ENCODE data around the gene PICK1. TPM values are rescaled to one million over a fixed set of nuclear protein-coding genes. Genes with fewer than 3 reads are reported as not detected.

The PICK1 gene
- total and polyA plus RNA-seq, 2 of the 8 experiments (the other 6 are each of a cell fraction or from before 2014, with no cell fraction given) = 20.4 to 22.9 TPM

DNA sequence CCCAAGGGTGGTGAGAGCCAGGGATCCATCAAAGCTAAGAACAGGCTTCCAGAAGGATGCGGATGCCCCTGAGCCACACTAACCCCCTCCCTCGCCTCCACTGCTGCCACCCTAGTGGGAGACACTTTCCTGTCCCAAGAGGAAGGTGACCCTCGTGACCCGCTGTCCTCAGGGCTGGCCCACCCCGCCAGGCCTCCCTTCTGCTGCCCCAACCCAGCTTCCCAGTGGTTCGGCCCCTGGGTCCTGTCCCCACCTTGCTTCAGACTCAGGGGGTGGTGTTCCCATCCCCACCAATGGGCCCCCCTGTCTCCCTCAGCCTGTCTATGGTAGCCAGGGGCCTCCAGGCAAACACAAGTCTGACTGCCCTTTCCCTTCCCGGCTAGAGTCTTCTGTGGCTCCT is 6.5 kb upstream of the PICK1 start:
- 92% methylated on average over 7 of the region's 7 CpGs; no CpG with 5 or more reads in 1 of the 2 experiments for WGBS, 2 experiments (ENCODE audit: extremely low coverage in 1 of 2, insufficient coverage in 1 of 2, insufficient read length in 1 of 2, insufficient replicate concordance in 2 of 2, low coverage in 1 of 2, low lambda C conversion rate in 2 of 2, missing lambda C conversion rate in 1 of 2)
- no peak overlapping the region for H4K5ac ChIP-seq (ENCODE audit: insufficient read length, low read depth, low read length)
- no peak overlapping the region for H3K56ac ChIP-seq (replicated peaks; ENCODE audit: insufficient read length, low read depth, low read length)
- H3K4me3 ChIP-seq (ENCODE audit: extremely low read depth in 1 of 4, insufficient read depth in 2 of 4, low read depth in 3 of 4, low read length in 4 of 4) = no peak overlapping the region
- no peak overlapping the region for H3K4me2 ChIP-seq (ENCODE audit: insufficient read depth in 1 of 2, low read depth in 2 of 2, low read length in 2 of 2)
- H4K8ac ChIP-seq (ENCODE audit: extremely low read depth, insufficient read depth, low read length) = peak overlapping the region; percentile 71; the same call in 1 of the 2 replicates
- no peak overlapping the region for H2AK5ac ChIP-seq (ENCODE audit: low read depth, low read length)
- no peak overlapping the region for H2BK120ac ChIP-seq (replicated peaks; ENCODE audit: low read depth, low read length)
- H3K27ac ChIP-seq (ENCODE audit: low read depth, low read length) = no peak overlapping the region
- no peaks in the 10 kb centered on the region for H3K9me3 ChIP-seq (ENCODE audit: insufficient read depth in 2 of 2, low read depth in 1 of 2, low read length in 1 of 2)
- H3K18ac ChIP-seq (ENCODE audit: extremely low read depth, low read length) = no peak overlapping the region
- no peak overlapping the region for H3K14ac ChIP-seq (ENCODE audit: insufficient read length)
- H4K20me1 ChIP-seq (replicated peaks in 1 of 2; ENCODE audit: control insufficient read depth in 1 of 2, insufficient read depth in 2 of 2, low read length in 2 of 2) = no peaks in the 10 kb centered on the region
- H3K4me1 ChIP-seq (replicated peaks in 1 of 4; ENCODE audit: control insufficient read depth in 3 of 4, insufficient read depth in 4 of 4, low read length in 3 of 4) = peaks cover 0 to 11% (median 4%) of the 10 kb centered on the region in 4 experiments; a peak in 4 of 7 replicates
- ChIA-PET CTCF (ENCODE audit: partially characterized antibody) (interaction anchor here (0.6 to 2.7 kb wide), 6 partner anchors 16 to 157 kb away, joined by 3 to 15 read pairs (median 3); no protein-coding TSS in a partner anchor), POLR2A (ENCODE audit: partially characterized antibody) (interaction anchor here (1.0 kb wide), 1 partner anchor 16 kb away, joined by 5 read pairs; no protein-coding TSS in a partner anchor)
- H3K23ac ChIP-seq (ENCODE audit: insufficient read length) = no peak overlapping the region
- H3K79me2 ChIP-seq (ENCODE audit: control insufficient read depth in 1 of 2, insufficient read depth in 2 of 2, low read length in 2 of 2) = no peaks in the 10 kb centered on the region
- H3K23me2 ChIP-seq (ENCODE audit: low read depth, low read length) = no peaks in the 10 kb centered on the region
- no peaks in the 10 kb centered on the region for H3K36me3 ChIP-seq (ENCODE audit: control insufficient read depth in 2 of 4, insufficient read depth in 4 of 4, low read length in 3 of 4)
- H3K27me3 ChIP-seq (replicated peaks in 1 of 4; ENCODE audit: control insufficient read depth in 3 of 4, extremely low read depth in 1 of 4, insufficient read depth in 3 of 4, low read length in 3 of 4) = no peaks in the 10 kb centered on the region; a peak in 1 of 7 replicates
- H2BK5ac ChIP-seq (ENCODE audit: low read depth, low read length) = no peak overlapping the region
- H2AFZ ChIP-seq (ENCODE audit: low read length) = no peak overlapping the region
- H2BK20ac ChIP-seq (ENCODE audit: low read length) = peak overlapping the region; percentile 21; the same call in 1 of the 2 replicates
- FAIRE-seq = no peak
- no peak overlapping the region for H2BK15ac ChIP-seq (ENCODE audit: low read length)
- DNase-seq (ENCODE audit: low read depth in 1 of 2, low spot score in 2 of 2) = no peak
- H3K9ac ChIP-seq (replicated peaks in 1 of 4; ENCODE audit: extremely low read depth in 1 of 4, low read depth in 3 of 4, low read length in 3 of 4) = no peak overlapping the region
- H4K91ac ChIP-seq (replicated peaks; ENCODE audit: insufficient read length, low read length) = no peak overlapping the region
- H3K4ac ChIP-seq (replicated peaks; ENCODE audit: insufficient read length, low read depth, low read length) = no peak overlapping the region
- no peak overlapping the region for H2BK12ac ChIP-seq (ENCODE audit: low read depth, low read length)
- no peaks in the 10 kb centered on the region for H3K79me1 ChIP-seq (ENCODE audit: low read depth, low read length)
- no peak for TF ChIP-seq EGR1 (IDR thresholded peaks at IDR 0.05; ENCODE audit: borderline replicate concordance, low read depth, low read length)
